Activated CD4-positive, alpha-beta T cell treated with anti-CD3 and anti-CD28 coated beads for 36 hours (primary cell): Measurements from ENCODE around the gene SLC25A21. TPM values are rescaled to one million over a fixed set of nuclear protein-coding genes. Genes with fewer than 3 reads are reported as not detected.
"Not testable (repeated sequence)": the region's sequence is repeated elsewhere in the genome, so short reads cannot be mapped to it uniquely, and the experiment has no call there.

ENCODE experiments used
- ATAC-seq: fragments of 200-7000 bp; cut with Tn5 transposase; one replicate; pipeline ENCODE4 v1.10.0; 2021; ENCODE audit warnings: mild to moderate bottlenecking, moderate library complexity
- CTCF ChIA-PET: fragments of 350-600 bp; sonication (Branson Sonifier 250); formaldehyde crosslinking; loops from one replicate; lab custom pipeline; 2021; ENCODE audit warnings: antibody characterized with exemption; lab: Charles Lee
- POLR2A ChIA-PET: fragments of 350-600 bp; sonication (Branson Sonifier 250); formaldehyde crosslinking; loops from one replicate; lab custom pipeline; 2021; ENCODE audit warnings: antibody characterized with exemption, inconsistent platforms; lab: Charles Lee
- DNase-seq: peaks from one replicate; pipeline ENCODE4 v3.0.0-alpha.2; 2020
- H3K27ac Mint-ChIP-seq: one replicate; pipeline ENCODE4 v1.8.0; 2021; ENCODE audit warnings: mixed read lengths
- H3K27me3 Mint-ChIP-seq: one replicate; pipeline ENCODE4 v1.8.0; 2021; ENCODE audit warnings: mixed read lengths
- H3K36me3 Mint-ChIP-seq: one replicate; pipeline ENCODE4 v1.8.0; 2021; ENCODE audit warnings: low read depth, mixed read lengths
- H3K4me1 Mint-ChIP-seq: one replicate; pipeline ENCODE4 v1.8.0; 2021; ENCODE audit warnings: mixed read lengths
- H3K4me3 Mint-ChIP-seq: one replicate; pipeline ENCODE4 v1.8.0; 2021; ENCODE audit warnings: mild to moderate bottlenecking, moderate library complexity, mixed read lengths
- H3K9me3 Mint-ChIP-seq: one replicate; pipeline ENCODE4 v1.8.0; 2021; ENCODE audit warnings: low read depth, mixed read lengths
- intact Hi-C, 2 experiments: fragments of 100-400 bp; cut with DNase I in 1 of 2; cut with micrococcal nuclease in 1 of 2; formaldehyde crosslinking; loops; one replicate each; pipeline versions ENCODE4 v1.14.2 to v1.15.1; 2022 to 2024; cut with DNase I, micrococcal nuclease
- total RNA-seq, 2 experiments: library from RNA; stranded (reverse); gene quantifications; one replicate each; pipeline ENCODE4 v1.2.3, GENCODE V29; 2021

SLC25A21 gene
- total RNA-seq, 2 experiments from 2014 or later = not detected

- no peak overlapping the region for H3K4me3 Mint-ChIP-seq
- intact Hi-C loops = no loop called here
- no peak for DNase-seq
- no peaks in the 10 kb centered on the region for H3K4me1 Mint-ChIP-seq
- POLR2A ChIA-PET = no interaction called here
- peaks cover 3% of the 10 kb centered on the region for H3K27me3 Mint-ChIP-seq
- no peak for ATAC-seq
- H3K9me3 Mint-ChIP-seq = no peaks in the 10 kb centered on the region
- no peak overlapping the region for H3K27ac Mint-ChIP-seq
- CTCF ChIA-PET = no interaction called here
- no peaks in the 10 kb centered on the region for H3K36me3 Mint-ChIP-seq
Measured at GRCh38 chr14:36928432-36928831, 244.0 kb downstream of the SLC25A21 start.

GRCh38 chr14:36925094-36925493 lies 247.3 kb downstream of the SLC25A21 start:
- DNase-seq (no peak), ATAC-seq (no peak)
- no peak overlapping the region for H3K27ac Mint-ChIP-seq
- ChIA-PET CTCF (no interaction called here), POLR2A (no interaction called here)
- no peak overlapping the region for H3K4me3 Mint-ChIP-seq
- H3K36me3 Mint-ChIP-seq = no peaks in the 10 kb centered on the region
- H3K27me3 Mint-ChIP-seq = no peaks in the 10 kb centered on the region
- H3K9me3 Mint-ChIP-seq = peaks cover 3% of the 10 kb centered on the region
- no peaks in the 10 kb centered on the region for H3K4me1 Mint-ChIP-seq
- intact Hi-C loops = no loop called here

GRCh38 chr14:36916668-36917067 lies 255.7 kb downstream of the SLC25A21 start:
- Mint-ChIP-seq H3K4me3 (no peak overlapping the region), H3K36me3 (no peaks in the 10 kb centered on the region), H3K9me3 (no peaks in the 10 kb centered on the region), H3K27me3 (no peaks in the 10 kb centered on the region), H3K4me1 (no peaks in the 10 kb centered on the region), H3K27ac (no peak overlapping the region)
- POLR2A ChIA-PET = no interaction called here
- DNase-seq = no peak
- no peak for ATAC-seq
- CTCF ChIA-PET = no interaction called here
- intact Hi-C loops = no loop called here

GRCh38 chr14:36915081-36915480 lies 257.3 kb downstream of the SLC25A21 start:
- H3K36me3 Mint-ChIP-seq = no peaks in the 10 kb centered on the region
- H3K27me3 Mint-ChIP-seq = no peaks in the 10 kb centered on the region
- DNase-seq (no peak), ATAC-seq (no peak)
- no peak overlapping the region for H3K4me3 Mint-ChIP-seq
- H3K4me1 Mint-ChIP-seq = no peaks in the 10 kb centered on the region
- H3K27ac Mint-ChIP-seq = no peak overlapping the region
- ChIA-PET POLR2A (no interaction called here), CTCF (no interaction called here)
- no peaks in the 10 kb centered on the region for H3K9me3 Mint-ChIP-seq
- intact Hi-C loops = no loop called here

GRCh38 chr14:36910578-36910977 lies 261.8 kb downstream of the SLC25A21 start:
- no peak overlapping the region for H3K27ac Mint-ChIP-seq
- intact Hi-C loops = no loop called here
- DNase-seq = no peak
- CTCF ChIA-PET = no interaction called here
- H3K27me3 Mint-ChIP-seq = no peaks in the 10 kb centered on the region
- H3K9me3 Mint-ChIP-seq = no peaks in the 10 kb centered on the region
- POLR2A ChIA-PET = no interaction called here
- no peaks in the 10 kb centered on the region for H3K36me3 Mint-ChIP-seq
- no peak for ATAC-seq
- no peaks in the 10 kb centered on the region for H3K4me1 Mint-ChIP-seq
- no peak overlapping the region for H3K4me3 Mint-ChIP-seq

- Mint-ChIP-seq H3K4me3 (no peak overlapping the region), H3K27me3 (no peaks in the 10 kb centered on the region), H3K4me1 (no peaks in the 10 kb centered on the region), H3K9me3 (no peaks in the 10 kb centered on the region), H3K27ac (no peak overlapping the region), H3K36me3 (no peaks in the 10 kb centered on the region)
- ChIA-PET POLR2A (no interaction called here), CTCF (interaction anchor here (0.7 kb wide), 1 partner anchor 166 kb away, joined by 3 read pairs; no protein-coding TSS in a partner anchor)
- no peak for DNase-seq
- intact Hi-C loops = no loop called here
- no peak for ATAC-seq
Measured at GRCh38 chr14:36905272-36905888, 267.0 kb downstream of the SLC25A21 start.

- ChIA-PET POLR2A (no interaction called here), CTCF (no interaction called here)
- Mint-ChIP-seq H3K27me3 (no peaks in the 10 kb centered on the region), H3K27ac (no peak overlapping the region), H3K36me3 (no peaks in the 10 kb centered on the region), H3K4me1 (no peaks in the 10 kb centered on the region), H3K9me3 (no peaks in the 10 kb centered on the region), H3K4me3 (no peak overlapping the region)
- ATAC-seq (no peak), DNase-seq (no peak)
- intact Hi-C loops = no loop called here
Measured at GRCh38 chr14:36901861-36902260, 270.5 kb downstream of the SLC25A21 start.

GRCh38 chr14:36900846-36901245 lies 271.6 kb downstream of the SLC25A21 start:
- CTCF ChIA-PET = no interaction called here
- ATAC-seq (no peak), DNase-seq (no peak)
- Mint-ChIP-seq H3K36me3 (no peaks in the 10 kb centered on the region), H3K4me1 (no peaks in the 10 kb centered on the region), H3K9me3 (no peaks in the 10 kb centered on the region), H3K4me3 (no peak overlapping the region), H3K27me3 (no peaks in the 10 kb centered on the region), H3K27ac (no peak overlapping the region)
- POLR2A ChIA-PET = no interaction called here
- intact Hi-C loops = no loop called here

- H3K27ac Mint-ChIP-seq, H3K9me3 Mint-ChIP-seq, H3K4me1 Mint-ChIP-seq, H3K27me3 Mint-ChIP-seq, H3K36me3 Mint-ChIP-seq, DNase-seq, CTCF ChIA-PET, H3K4me3 Mint-ChIP-seq, ATAC-seq, intact Hi-C loops, POLR2A ChIA-PET: not testable (repeated sequence)
Measured at GRCh38 chr14:36896300-36896699, 276.1 kb downstream of the SLC25A21 start.

- no peak overlapping the region for H3K27ac Mint-ChIP-seq
- ChIA-PET CTCF (no interaction called here), POLR2A (no interaction called here)
- intact Hi-C loops = no loop called here
- H3K4me1 Mint-ChIP-seq = no peaks in the 10 kb centered on the region
- no peak overlapping the region for H3K4me3 Mint-ChIP-seq
- peaks cover 5% of the 10 kb centered on the region for H3K9me3 Mint-ChIP-seq
- DNase-seq (no peak), ATAC-seq (no peak)
- no peaks in the 10 kb centered on the region for H3K27me3 Mint-ChIP-seq
- no peaks in the 10 kb centered on the region for H3K36me3 Mint-ChIP-seq
Measured at GRCh38 chr14:36884049-36884448, 288.4 kb downstream of the SLC25A21 start.

GRCh38 chr14:36880276-36880675 lies 292.1 kb downstream of the SLC25A21 start:
- H3K4me1 Mint-ChIP-seq = no peaks in the 10 kb centered on the region
- no peak for DNase-seq
- peaks cover 5% of the 10 kb centered on the region for H3K9me3 Mint-ChIP-seq
- ChIA-PET POLR2A (interaction anchor here (0.8 kb wide), 1 partner anchor 49 kb away, joined by 3 read pairs; no protein-coding TSS in a partner anchor), CTCF (no interaction called here)
- ATAC-seq = no peak
- no peak overlapping the region for H3K27ac Mint-ChIP-seq
- H3K27me3 Mint-ChIP-seq = no peaks in the 10 kb centered on the region
- H3K4me3 Mint-ChIP-seq = no peak overlapping the region
- no peaks in the 10 kb centered on the region for H3K36me3 Mint-ChIP-seq
- intact Hi-C loops = no loop called here

- DNase-seq (no peak), ATAC-seq (no peak)
- CTCF ChIA-PET = no interaction called here
- no peaks in the 10 kb centered on the region for H3K27me3 Mint-ChIP-seq
- H3K4me3 Mint-ChIP-seq = no peak overlapping the region
- H3K36me3 Mint-ChIP-seq = no peaks in the 10 kb centered on the region
- no peaks in the 10 kb centered on the region for H3K4me1 Mint-ChIP-seq
- POLR2A ChIA-PET = no interaction called here
- intact Hi-C loops = no loop called here
- H3K9me3 Mint-ChIP-seq = peaks cover 5% of the 10 kb centered on the region
- no peak overlapping the region for H3K27ac Mint-ChIP-seq
Measured at GRCh38 chr14:36879558-36879957, 292.8 kb downstream of the SLC25A21 start.
